HepG2 (cell line): ENCODE measurements around the gene LCP2. TPM values are rescaled to one million over a fixed set of nuclear protein-coding genes. Genes with fewer than 3 reads are reported as not detected.

Experiments used
- ATAC-seq: fragments of 200-7000 bp; cut with Tn5 transposase; 3 replicates; pipeline ENCODE4 v1.9.1; 2020; ENCODE audit warnings: mild to moderate bottlenecking, moderate library complexity
- BruUV-seq: library from RNA; stranded (reverse); fragments of 400-500 nt; replicated peaks from 2 replicates; lab custom pipeline; 2021; lab: Mats Ljungman, UMichigan
- CTCF ChIA-PET: fragments of 300-600 bp; formaldehyde crosslinking; extraction: SDS; loops from one replicate; lab custom pipeline; 2021; ENCODE audit warnings: low total read pairs, inconsistent platforms, low intra/inter-chr PET ratio; lab: Yijun Ruan, JAX
- POLR2A ChIA-PET: fragments of 350-600 bp; sonication (Branson Sonifier 250); formaldehyde crosslinking; loops from one replicate; lab custom pipeline; 2020; ENCODE audit warnings: antibody characterized with exemption, inconsistent platforms; lab: Yijun Ruan, JAX
- DNase-seq: peaks from one replicate; pipeline ENCODE4 v3.0.0-alpha.2; 2015; ENCODE audit warnings: low spot score
- FAIRE-seq: peaks from 3 replicates; lab custom pipeline; 2011; peaks lifted over from hg19 to GRCh38; lab: Jason Lieb, UNC
- H2AFZ ChIP-seq: one replicate; pipeline ENCODE4 v1.6.1; 2011; ENCODE audit warnings: low read length, inconsistent platforms
- H3K27ac ChIP-seq: fragments of 300-600 bp; 3 replicates; pipeline ENCODE4 v1.8.0; 2011; ENCODE audit warnings: mixed run types, mild to moderate bottlenecking, mixed read lengths, low read length, inconsistent platforms; ENCODE audit not compliant: insufficient read depth; ENCODE audit errors: extremely low read length
- H3K27me3 ChIP-seq, 2 experiments: fragments of 200-600 bp in 1 of 2; 2 replicates in 1 of 2; 3 replicates in 1 of 2; pipeline versions ENCODE4 v1.6.0 to v1.8.0; 2011; ENCODE audit warnings: low read length in 2 of 2, mild to moderate bottlenecking in 2 of 2, moderate library complexity in 2 of 2, inconsistent platforms in 1 of 2; ENCODE audit not compliant: insufficient read depth in 2 of 2, control insufficient read depth in 1 of 2
- H3K36me3 ChIP-seq, 2 experiments: fragments of 200-600 bp in 1 of 2; replicated peaks in 1 of 2; 2 replicates in 1 of 2; 3 replicates in 1 of 2; pipeline versions ENCODE4 v1.5.1 to v1.8.0; 2011; ENCODE audit warnings: low read length in 2 of 2, inconsistent platforms in 1 of 2; ENCODE audit not compliant: insufficient read depth in 2 of 2, control insufficient read depth in 1 of 2
- H3K4me1 ChIP-seq: 2 replicates; pipeline ENCODE4 v1.5.1; 2012; ENCODE audit warnings: low read length, inconsistent platforms; ENCODE audit not compliant: insufficient read depth
- H3K4me2 ChIP-seq: 2 replicates; pipeline ENCODE4 v1.6.0; 2011; ENCODE audit warnings: low read depth, low read length, inconsistent platforms
- H3K4me3 ChIP-seq, 3 experiments: fragments of 200-600 bp in 1 of 3; sonication (generic), shearing (Covaris generic) in 1 of 3; replicated peaks in 1 of 3; 2 replicates each; pipeline ENCODE4 v1.5.1; 2011 to 2016; ENCODE audit warnings: low read length in 3 of 3, inconsistent platforms in 2 of 3, low read depth in 2 of 3, mild to moderate bottlenecking in 2 of 3, control low read depth in 1 of 3, mixed read lengths in 1 of 3; ENCODE audit not compliant: insufficient read depth in 1 of 3
- H3K79me2 ChIP-seq: one replicate; pipeline ENCODE4 v1.6.1; 2011; ENCODE audit warnings: low read length, inconsistent platforms; ENCODE audit not compliant: insufficient read depth
- H3K9ac ChIP-seq: 2 replicates; pipeline ENCODE4 v1.6.0; 2011; ENCODE audit warnings: mild to moderate bottlenecking, low read depth, low read length, inconsistent platforms; ENCODE audit not compliant: insufficient read depth
- H3K9me3 ChIP-seq: 2 replicates; pipeline ENCODE4 v1.5.1; 2012; ENCODE audit warnings: mild to moderate bottlenecking, low read length
- H4K20me1 ChIP-seq: 2 replicates; pipeline ENCODE4 v1.6.0; 2011; ENCODE audit warnings: inconsistent platforms, mild to moderate bottlenecking, low read length, moderate library complexity; ENCODE audit not compliant: insufficient read depth
- CCDC6 ChIP-seq: sonication (generic); formaldehyde crosslinking; IDR thresholded peaks from 2 replicates; pipeline ENCODE4 v1.8.1; 2022; ENCODE audit warnings: mild to moderate bottlenecking, missing genetic modification reagents, moderate library complexity
- HOXD1 ChIP-seq: sonication (generic); formaldehyde crosslinking; IDR thresholded peaks from 2 replicates; pipeline ENCODE4 v1.5.0; 2020; ENCODE audit warnings: missing genetic modification reagents
- KLF16 ChIP-seq, 2 experiments: sonication (generic) in 1 of 2; formaldehyde crosslinking in 1 of 2; IDR thresholded peaks; 2 replicates each; pipeline versions ENCODE4 v1.6.1 to v1.8.0; 2016 to 2023; ENCODE audit warnings: missing genetic modification reagents in 2 of 2, missing compliant biosample characterization in 1 of 2
- MIER2 ChIP-seq: IDR thresholded peaks from 2 replicates; pipeline ENCODE4 v1.6.1; 2016; ENCODE audit warnings: missing biosample characterization, missing genetic modification reagents
- PCBP1 ChIP-seq: fragments of 200-400 bp; formaldehyde crosslinking; IDR thresholded peaks from 2 replicates; pipeline ENCODE4 v1.6.1; 2017; ENCODE audit warnings: mild to moderate bottlenecking, low read depth, low read length, borderline replicate concordance
- ZBTB34 ChIP-seq: sonication (generic); formaldehyde crosslinking; IDR thresholded peaks from 2 replicates; pipeline ENCODE4 v1.8.0; 2022; ENCODE audit warnings: mild to moderate bottlenecking, missing genetic modification reagents
- ZBTB39 ChIP-seq: sonication (generic); formaldehyde crosslinking; IDR thresholded peaks from 2 replicates; pipeline ENCODE4 v1.5.0; 2020; ENCODE audit warnings: missing genetic modification reagents
- ZFP36L2 ChIP-seq: sonication (generic); formaldehyde crosslinking; IDR thresholded peaks from 2 replicates; pipeline ENCODE4 v1.4.0; 2020; ENCODE audit warnings: missing genetic modification reagents
- ZFP62 ChIP-seq: sonication (generic); formaldehyde crosslinking; IDR thresholded peaks from 2 replicates; pipeline ENCODE4 v1.4.0; 2020; ENCODE audit warnings: missing genetic modification reagents
- ZNF263 ChIP-seq: sonication (generic); formaldehyde crosslinking; IDR thresholded peaks from 2 replicates; pipeline ENCODE4 v1.4.0; 2020; ENCODE audit warnings: missing genetic modification reagents
- ZNF337 ChIP-seq: sonication (generic); formaldehyde crosslinking; IDR thresholded peaks from 2 replicates; pipeline ENCODE4 v1.5.1; 2020; ENCODE audit warnings: missing genetic modification reagents, low read depth, mild to moderate bottlenecking, borderline replicate concordance
- ZNF709 ChIP-seq: sonication (generic); formaldehyde crosslinking; IDR thresholded peaks from 2 replicates; pipeline ENCODE4 v1.5.0; 2020; ENCODE audit warnings: mild to moderate bottlenecking, missing genetic modification reagents
- WGBS: methylation state at CpG from one replicate; pipeline ENCODE4 v1.1.6; 2017; ENCODE audit warnings: low lambda C conversion rate; 5-methylcytosine and 5-hydroxymethylcytosine counted together
- in situ Hi-C: cut with HindIII; loops from 2 replicates; pipeline ENCODE4 v1.10.0; 2017; ENCODE audit warnings: low pct_unique_long_range_greater_than_20kb; ENCODE audit not compliant: extremely low pct_ligation_motif_present
- intact Hi-C: fragments of 100-400 bp; cut with micrococcal nuclease; formaldehyde crosslinking; loops from one replicate; pipeline ENCODE4 v1.10.0; 2022; ENCODE audit not compliant: unreplicated experiment
- polyA plus RNA-seq, 8 experiments: library from polyadenylated mRNA; depleted of rRNA in 3 of 8; stranded (reverse) in 7 of 8; unstranded in 1 of 8; fragments of >200 nt; fragmentation: Illumina TruSeq in 4 of 8; extraction: Trizol in 4 of 8; gene quantifications; 2 replicates each; pipeline versions ENCODE4 v1.2.1 to v1.2.3, GENCODE V29; 2011 to 2016; ENCODE audit warnings: low read depth in 4 of 8, missing spikeins in 1 of 8, mixed read lengths in 1 of 8; ENCODE audit not compliant: insufficient read depth in 1 of 8
- total RNA-seq, 5 experiments: library from RNA; depleted of rRNA; stranded (reverse); fragments of >200 nt; fragmentation: Illumina TruSeq; extraction: Trizol; gene quantifications; 2 replicates each; pipeline ENCODE4 v1.2.3, GENCODE V29; 2016; ENCODE audit warnings: low read depth in 1 of 5
- TF ChIP-seq, protein P1 (sequence below): IDR thresholded peaks from 2 replicates; pipeline ENCODE4 v1.6.1; 2016; ENCODE audit warnings: low read depth, missing genetic modification reagents, missing compliant biosample characterization

LCP2 gene
- total and polyA plus RNA-seq, 2 of the 13 experiments (the other 11 are each of a cell fraction or from before 2014, with no cell fraction given) = not detected

GRCh38 chr5:170313816-170314215 is 16.2 kb upstream of the LCP2 start:
- ATAC-seq (no peak), FAIRE-seq (no peak), DNase-seq (no peak)
- H3K36me3 ChIP-seq = no peaks in the 10 kb centered on the region
- WGBS = 0% methylated on average over 2 of the region's 2 CpGs
- no peaks in the 10 kb centered on the region for H4K20me1 ChIP-seq
- no peak overlapping the region for H3K4me2 ChIP-seq
- no peak overlapping the region for H3K27ac ChIP-seq
- CTCF ChIA-PET = no interaction called here
- no peak overlapping the region for H2AFZ ChIP-seq
- H3K9me3 ChIP-seq = no peaks in the 10 kb centered on the region
- H3K4me3 ChIP-seq = no peak overlapping the region
- intact Hi-C loops = no loop called here
- in situ Hi-C loops = no loop called here
- no peaks in the 10 kb centered on the region for H3K79me2 ChIP-seq
- H3K27me3 ChIP-seq = no peaks in the 10 kb centered on the region
- POLR2A ChIA-PET = no interaction called here
- H3K4me1 ChIP-seq = no peaks in the 10 kb centered on the region
- BruUV-seq = no TSS peak
- no peak overlapping the region for H3K9ac ChIP-seq
- TF ChIP-seq PCBP1 = no peak
- no peak for TF ChIP-seq ZFP62 (CRISPR knock-in tag)
- TF ChIP-seq KLF16 (CRISPR knock-in tag; IDR thresholded peaks at IDR 0.05) = no peak
- no peak for TF ChIP-seq ZBTB34
- TF ChIP-seq, protein P1, sequence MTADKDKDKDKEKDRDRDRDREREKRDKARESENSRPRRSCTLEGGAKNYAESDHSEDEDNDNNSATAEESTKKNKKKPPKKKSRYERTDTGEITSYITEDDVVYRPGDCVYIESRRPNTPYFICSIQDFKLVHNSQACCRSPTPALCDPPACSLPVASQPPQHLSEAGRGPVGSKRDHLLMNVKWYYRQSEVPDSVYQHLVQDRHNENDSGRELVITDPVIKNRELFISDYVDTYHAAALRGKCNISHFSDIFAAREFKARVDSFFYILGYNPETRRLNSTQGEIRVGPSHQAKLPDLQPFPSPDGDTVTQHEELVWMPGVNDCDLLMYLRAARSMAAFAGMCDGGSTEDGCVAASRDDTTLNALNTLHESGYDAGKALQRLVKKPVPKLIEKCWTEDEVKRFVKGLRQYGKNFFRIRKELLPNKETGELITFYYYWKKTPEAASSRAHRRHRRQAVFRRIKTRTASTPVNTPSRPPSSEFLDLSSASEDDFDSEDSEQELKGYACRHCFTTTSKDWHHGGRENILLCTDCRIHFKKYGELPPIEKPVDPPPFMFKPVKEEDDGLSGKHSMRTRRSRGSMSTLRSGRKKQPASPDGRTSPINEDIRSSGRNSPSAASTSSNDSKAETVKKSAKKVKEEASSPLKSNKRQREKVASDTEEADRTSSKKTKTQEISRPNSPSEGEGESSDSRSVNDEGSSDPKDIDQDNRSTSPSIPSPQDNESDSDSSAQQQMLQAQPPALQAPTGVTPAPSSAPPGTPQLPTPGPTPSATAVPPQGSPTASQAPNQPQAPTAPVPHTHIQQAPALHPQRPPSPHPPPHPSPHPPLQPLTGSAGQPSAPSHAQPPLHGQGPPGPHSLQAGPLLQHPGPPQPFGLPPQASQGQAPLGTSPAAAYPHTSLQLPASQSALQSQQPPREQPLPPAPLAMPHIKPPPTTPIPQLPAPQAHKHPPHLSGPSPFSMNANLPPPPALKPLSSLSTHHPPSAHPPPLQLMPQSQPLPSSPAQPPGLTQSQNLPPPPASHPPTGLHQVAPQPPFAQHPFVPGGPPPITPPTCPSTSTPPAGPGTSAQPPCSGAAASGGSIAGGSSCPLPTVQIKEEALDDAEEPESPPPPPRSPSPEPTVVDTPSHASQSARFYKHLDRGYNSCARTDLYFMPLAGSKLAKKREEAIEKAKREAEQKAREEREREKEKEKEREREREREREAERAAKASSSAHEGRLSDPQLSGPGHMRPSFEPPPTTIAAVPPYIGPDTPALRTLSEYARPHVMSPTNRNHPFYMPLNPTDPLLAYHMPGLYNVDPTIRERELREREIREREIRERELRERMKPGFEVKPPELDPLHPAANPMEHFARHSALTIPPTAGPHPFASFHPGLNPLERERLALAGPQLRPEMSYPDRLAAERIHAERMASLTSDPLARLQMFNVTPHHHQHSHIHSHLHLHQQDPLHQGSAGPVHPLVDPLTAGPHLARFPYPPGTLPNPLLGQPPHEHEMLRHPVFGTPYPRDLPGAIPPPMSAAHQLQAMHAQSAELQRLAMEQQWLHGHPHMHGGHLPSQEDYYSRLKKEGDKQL (CRISPR knock-in tag) = no peak
- TF ChIP-seq HOXD1 = no peak
- no peak for TF ChIP-seq CCDC6 (CRISPR knock-in tag)
- TF ChIP-seq ZFP36L2 (CRISPR knock-in tag) = no peak
- TF ChIP-seq MIER2 (CRISPR knock-in tag) = no peak
- TF ChIP-seq ZNF337 (CRISPR knock-in tag) = no peak
- TF ChIP-seq ZNF709 (CRISPR knock-in tag) = no peak
- TF ChIP-seq ZBTB39 (CRISPR knock-in tag) = no peak
- no peak for TF ChIP-seq ZNF263
